K562 (cell line): ENCODE measurements around the gene TMOD2. TPM values are rescaled to one million over a fixed set of nuclear protein-coding genes. Genes with fewer than 3 reads are reported as not detected.

Source experiments
- CBFB ChIP-seq: sonication (generic); formaldehyde crosslinking; IDR thresholded peaks from 2 replicates; pipeline ENCODE4 v1.4.0; 2020; ENCODE audit warnings: mild to moderate bottlenecking, missing genetic modification reagents
- CHD7 ChIP-seq: fragments of 200-600 bp; sonication (generic); IDR thresholded peaks from one replicate; pipeline ENCODE4 v1.6.1; 2012; ENCODE audit warnings: mild to moderate bottlenecking, low read depth, low read length, inconsistent platforms
- HMG20A ChIP-seq: fragments of 450-650 bp; formaldehyde crosslinking; conservative IDR thresholded peaks from 2 replicates; pipeline ENCODE4 v1.4.0; 2020; ENCODE audit warnings: mild to moderate bottlenecking, mixed read lengths
- MXI1 ChIP-seq: IDR thresholded peaks from 2 replicates; pipeline ENCODE4 v1.6.1; 2011; ENCODE audit warnings: low read depth, mild to moderate bottlenecking, improper control_type of control experiment, low read length
- ZBTB40 ChIP-seq, 2 experiments: fragments of 450-650 bp in 1 of 2; sonication (generic) in 1 of 2; formaldehyde crosslinking in 1 of 2; IDR thresholded peaks; 2 replicates each; pipeline versions ENCODE4 v1.7.1 to v1.9.0; 2016 to 2022; ENCODE audit warnings: inconsistent platforms in 1 of 2, mild to moderate bottlenecking in 1 of 2, missing genetic modification reagents in 1 of 2
- polyA plus RNA-seq, 8 experiments: library from polyadenylated mRNA; depleted of rRNA in 4 of 8; stranded (reverse) in 5 of 8; unstranded in 3 of 8; fragments of >200 nt; fragmentation: Nextera tagmentation in 2 of 8; fragmentation: Illumina TruSeq in 1 of 8; extraction: Ambion mirVana in 2 of 8; extraction: Trizol in 1 of 8; gene quantifications; 2 replicates each; pipeline versions ENCODE4 v1.2.1 to v1.2.3, GENCODE V29; 2011 to 2014; ENCODE audit warnings: inconsistent platforms in 1 of 8, missing spikeins in 1 of 8
- total RNA-seq, 7 experiments: library from RNA; depleted of rRNA in 6 of 7; stranded (reverse); fragments of >200 nt in 6 of 7; fragmentation: Illumina TruSeq in 2 of 7; extraction: Trizol in 2 of 7; gene quantifications; 2 replicates each; pipeline versions ENCODE4 v1.2.1 to v1.2.3, GENCODE V29; 2011 to 2021; ENCODE audit warnings: low replicate concordance in 1 of 7

Gene TMOD2
- total and polyA plus RNA-seq, 9 of the 15 experiments (the other 6 are each of a cell fraction or from before 2014, with no cell fraction given) = 0.49 to 3.8 (median 3.0) TPM

- TF ChIP-seq CHD7 = no peak
- TF ChIP-seq MXI1 = no peak
- no peak for TF ChIP-seq HMG20A (CRISPR knock-in tag)
- no peak for TF ChIP-seq ZBTB40 (IDR thresholded peaks at IDR 0.05)
- TF ChIP-seq ZBTB40 (CRISPR knock-in tag; IDR thresholded peaks at IDR 0.05) = no peak
- TF ChIP-seq CBFB (CRISPR knock-in tag) = no peak
Measured at GRCh38 chr15:51842852-51843737, 91.7 kb downstream of the TMOD2 start (continued).
